Immature natural killer cell (primary cell): Measurements from ENCODE around the gene DSCAML1. TPM values are rescaled to one million over a fixed set of nuclear protein-coding genes. Genes with fewer than 3 reads are reported as not detected.
"Not testable (repeated sequence)": the region's sequence is repeated elsewhere in the genome, so short reads cannot be mapped to it uniquely, and the experiment has no call there.

Experiments
- DNase-seq, 3 donors: peaks; one replicate each; pipeline ENCODE4 v3.0.0; 2022; ENCODE audit warnings: mixed read lengths in 1 of 3
- H3K27ac Mint-ChIP-seq, 6 donors: one replicate each; pipeline ENCODE4 v1.8.0; 2020; ENCODE audit warnings: mixed read lengths in 6 of 6, mild to moderate bottlenecking in 5 of 6, inconsistent platforms in 4 of 6, moderate library complexity in 3 of 6
- H3K27me3 Mint-ChIP-seq, 3 donors: one replicate each; pipeline ENCODE4 v1.8.0; 2020 to 2021; ENCODE audit warnings: low read depth in 3 of 3, mild to moderate bottlenecking in 3 of 3, mixed read lengths in 3 of 3, moderate library complexity in 3 of 3, inconsistent platforms in 1 of 3
- H3K36me3 Mint-ChIP-seq, 3 donors: one replicate each; pipeline ENCODE4 v1.8.0; 2020; ENCODE audit warnings: mixed read lengths in 3 of 3, inconsistent platforms in 2 of 3, mild to moderate bottlenecking in 2 of 3
- H3K4me1 Mint-ChIP-seq, 2 donors: one replicate each; pipeline ENCODE4 v1.8.0; 2020; ENCODE audit warnings: inconsistent platforms in 2 of 2, mild to moderate bottlenecking in 2 of 2, mixed read lengths in 2 of 2, moderate library complexity in 1 of 2
- H3K4me3 Mint-ChIP-seq, 5 donors: one replicate each; pipeline ENCODE4 v1.8.0; 2020; ENCODE audit warnings: mild to moderate bottlenecking in 5 of 5, mixed read lengths in 5 of 5, inconsistent platforms in 3 of 5, moderate library complexity in 3 of 5
- H3K9me3 Mint-ChIP-seq, 6 donors: one replicate each; pipeline ENCODE4 v1.8.0; 2020; ENCODE audit warnings: mild to moderate bottlenecking in 6 of 6, mixed read lengths in 6 of 6, inconsistent platforms in 4 of 6, moderate library complexity in 3 of 6
- polyA plus RNA-seq, 3 donors: library from polyadenylated mRNA; unstranded; fragments of 300-500 nt; fragmentation: Illumina TruSeq; gene quantifications; one replicate each; pipeline ENCODE4 v1.2.3, GENCODE V29; 2021

The DSCAML1 gene
- polyA plus RNA-seq, 3 donors from 2014 or later, result not detected

DNA sequence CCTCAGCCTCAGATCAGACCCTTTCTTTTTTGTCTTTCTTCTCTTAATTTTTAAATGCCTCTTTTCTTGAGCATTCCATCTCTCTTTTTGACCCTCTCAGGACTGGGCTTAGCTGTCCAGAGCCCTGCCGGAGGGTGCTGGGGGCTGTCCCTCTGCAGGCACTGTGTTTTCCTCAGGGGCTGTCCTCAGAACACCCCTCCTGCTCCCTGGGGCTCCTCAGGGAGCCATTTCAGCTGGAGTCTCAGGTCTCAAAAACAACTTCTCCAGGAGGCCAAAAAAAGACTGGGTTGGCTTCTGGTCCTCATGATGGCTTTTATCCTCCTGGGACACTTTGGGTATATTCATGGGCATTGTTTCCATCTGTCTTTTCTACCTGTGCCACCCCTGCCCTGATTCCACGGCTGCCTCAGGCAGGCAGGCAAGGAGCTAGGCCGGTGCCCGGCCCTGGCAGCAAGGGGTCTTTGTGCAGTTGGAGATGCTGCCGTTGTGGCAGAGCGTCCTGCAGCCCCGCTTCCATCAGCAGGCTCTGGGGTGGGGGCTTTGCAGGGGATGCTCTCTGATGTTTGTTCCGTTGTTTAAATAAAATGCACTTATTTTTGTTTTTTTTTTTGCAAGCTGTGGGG lies 384.3 kb downstream of the DSCAML1 start:
- peak overlapping the region in 1 of 6 donors; percentile 16 for H3K27ac Mint-ChIP-seq
- peaks cover 0 to 4% (median 0%) of the 10 kb centered on the region in 3 donors for H3K27me3 Mint-ChIP-seq
- H3K4me1 Mint-ChIP-seq, result no peaks in the 10 kb centered on the region
- peaks cover 0 to 3% (median 0%) of the 10 kb centered on the region in 6 donors for H3K9me3 Mint-ChIP-seq
- no peak for DNase-seq
- peaks cover 8 to 30% (median 28%) of the 10 kb centered on the region in 3 donors for H3K36me3 Mint-ChIP-seq
- H3K4me3 Mint-ChIP-seq, result no peak overlapping the region

- Mint-ChIP-seq H3K27ac (no peak overlapping the region), H3K9me3 (peaks cover 0 to 3% (median 0%) of the 10 kb centered on the region in 6 donors), H3K4me1 (no peaks in the 10 kb centered on the region), H3K4me3 (no peak overlapping the region), H3K36me3 (peaks cover 11 to 33% (median 31%) of the 10 kb centered on the region in 3 donors), H3K27me3 (no peaks in the 10 kb centered on the region)
- no peak for DNase-seq
Measured at GRCh38 chr11:117412176-117412575, 384.8 kb downstream of the DSCAML1 start.

- Mint-ChIP-seq H3K36me3 (peaks cover 11 to 33% (median 31%) of the 10 kb centered on the region in 3 donors), H3K4me1 (no peaks in the 10 kb centered on the region), H3K27me3 (no peaks in the 10 kb centered on the region), H3K27ac (peak overlapping the region in 1 of 6 donors; percentile 28), H3K9me3 (peaks cover 0 to 3% (median 0%) of the 10 kb centered on the region in 6 donors), H3K4me3 (no peak overlapping the region)
- no peak for DNase-seq
Measured at GRCh38 chr11:117411736-117412135, 385.3 kb downstream of the DSCAML1 start.

DNA sequence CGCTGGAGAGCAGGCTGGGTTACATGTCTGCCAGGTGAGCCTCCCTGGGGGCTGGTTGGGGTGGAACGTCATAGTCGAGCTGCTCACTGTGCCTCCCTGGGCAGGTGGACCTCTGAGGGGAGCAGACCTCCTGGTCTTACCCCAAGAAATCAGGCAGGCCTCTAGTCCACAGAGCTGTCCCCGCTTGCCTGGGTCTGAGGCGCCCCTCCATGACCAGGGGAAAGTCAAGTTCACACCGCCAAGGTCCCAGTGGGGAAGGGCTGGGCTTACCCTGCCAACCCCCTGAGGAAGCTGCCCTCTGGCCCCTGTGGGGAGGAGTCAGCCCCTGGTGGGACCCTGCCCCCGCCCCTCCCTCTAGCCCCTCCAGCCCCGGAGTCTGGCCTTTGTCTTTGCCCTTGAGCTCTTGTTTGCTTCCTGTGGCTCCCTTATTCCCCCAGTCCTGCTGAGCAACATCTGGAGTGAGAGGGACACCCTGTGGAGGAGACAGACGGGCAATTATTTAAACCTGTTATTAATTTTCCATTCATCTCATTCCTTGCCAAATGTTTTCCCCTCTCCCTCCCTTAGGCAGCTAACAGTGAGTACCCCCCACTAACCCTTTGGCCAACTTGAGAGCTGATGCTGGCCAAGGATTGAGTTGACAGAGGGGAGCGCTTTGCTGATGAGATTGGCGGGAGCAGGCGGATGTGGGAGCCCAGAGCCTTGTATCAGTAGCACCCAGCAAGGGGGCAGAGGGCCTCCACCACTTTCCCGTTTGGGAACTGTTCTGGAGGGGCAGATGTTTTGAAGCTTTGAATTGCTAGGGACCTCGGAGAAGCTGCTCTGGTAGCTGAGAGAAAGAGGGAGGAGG lies 385.9 kb downstream of the DSCAML1 start:
- Mint-ChIP-seq H3K36me3 (peaks cover 17 to 37% (median 37%) of the 10 kb centered on the region in 3 donors), H3K27me3 (no peaks in the 10 kb centered on the region), H3K27ac (peak overlapping the region in 1 of 6 donors; percentile 28), H3K9me3 (peaks cover 1 to 4% (median 1%) of the 10 kb centered on the region in 6 donors), H3K4me3 (no peak overlapping the region), H3K4me1 (no peaks in the 10 kb centered on the region)
- no peak for DNase-seq

GRCh38 chr11:117410238-117410637 lies 386.8 kb downstream of the DSCAML1 start:
- Mint-ChIP-seq H3K27ac (no peak overlapping the region), H3K36me3 (peaks cover 26 to 46% (median 45%) of the 10 kb centered on the region in 3 donors), H3K4me1 (no peaks in the 10 kb centered on the region), H3K4me3 (no peak overlapping the region), H3K9me3 (peaks cover 3 to 12% (median 6%) of the 10 kb centered on the region in 6 donors), H3K27me3 (peaks cover 0 to 2% (median 0%) of the 10 kb centered on the region in 3 donors)
- DNase-seq, result no peak

GRCh38 chr11:117409511-117409910 lies 387.5 kb downstream of the DSCAML1 start:
- peaks cover 0 to 3% (median 0%) of the 10 kb centered on the region in 3 donors for H3K27me3 Mint-ChIP-seq
- no peaks in the 10 kb centered on the region for H3K4me1 Mint-ChIP-seq
- peaks cover 27 to 51% (median 50%) of the 10 kb centered on the region in 3 donors for H3K36me3 Mint-ChIP-seq
- no peak for DNase-seq
- H3K9me3 Mint-ChIP-seq, result peaks cover 3 to 13% (median 6%) of the 10 kb centered on the region in 6 donors
- H3K4me3 Mint-ChIP-seq, result no peak overlapping the region
- H3K27ac Mint-ChIP-seq, result no peak overlapping the region

GRCh38 chr11:117408356-117408755 lies 388.7 kb downstream of the DSCAML1 start:
- no peak overlapping the region for H3K4me3 Mint-ChIP-seq

DNA sequence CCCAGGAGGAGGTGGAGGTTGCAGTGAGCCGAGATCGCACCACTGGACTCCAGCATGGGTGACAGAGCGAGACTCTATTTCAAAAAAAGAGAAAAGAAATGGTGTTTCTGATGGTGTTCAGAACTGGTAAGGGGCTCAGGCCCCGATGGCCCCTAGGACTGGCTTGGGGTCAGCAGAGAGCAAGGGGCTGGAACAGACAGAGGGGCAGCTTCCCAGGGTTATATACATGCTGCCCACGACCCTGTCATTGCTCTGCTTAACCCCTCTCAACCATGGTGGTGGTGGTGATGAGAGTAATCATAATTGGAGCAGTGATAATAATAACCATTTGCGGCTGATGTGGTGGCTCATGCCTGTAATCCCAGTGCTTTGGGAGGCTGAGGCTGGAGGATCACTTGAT lies 390.0 kb downstream of the DSCAML1 start:
- no peak for DNase-seq
- H3K9me3 Mint-ChIP-seq, result peaks cover 3 to 13% (median 6%) of the 10 kb centered on the region in 6 donors
- H3K27ac Mint-ChIP-seq, result no peak overlapping the region
- no peaks in the 10 kb centered on the region for H3K4me1 Mint-ChIP-seq
- peaks cover 0 to 3% (median 0%) of the 10 kb centered on the region in 3 donors for H3K27me3 Mint-ChIP-seq
- H3K4me3 Mint-ChIP-seq, result no peak overlapping the region
- peaks cover 46 to 62% (median 61%) of the 10 kb centered on the region in 3 donors for H3K36me3 Mint-ChIP-seq

More at GRCh38 chr11:117408356-117408755, 388.7 kb downstream of the DSCAML1 start:
- Mint-ChIP-seq H3K4me1 (no peaks in the 10 kb centered on the region), H3K36me3 (peaks cover 37 to 61% (median 61%) of the 10 kb centered on the region in 3 donors), H3K9me3 (peaks cover 3 to 13% (median 6%) of the 10 kb centered on the region in 6 donors), H3K27ac (no peak overlapping the region), H3K27me3 (peaks cover 0 to 3% (median 0%) of the 10 kb centered on the region in 3 donors)
- no peak for DNase-seq

DNA sequence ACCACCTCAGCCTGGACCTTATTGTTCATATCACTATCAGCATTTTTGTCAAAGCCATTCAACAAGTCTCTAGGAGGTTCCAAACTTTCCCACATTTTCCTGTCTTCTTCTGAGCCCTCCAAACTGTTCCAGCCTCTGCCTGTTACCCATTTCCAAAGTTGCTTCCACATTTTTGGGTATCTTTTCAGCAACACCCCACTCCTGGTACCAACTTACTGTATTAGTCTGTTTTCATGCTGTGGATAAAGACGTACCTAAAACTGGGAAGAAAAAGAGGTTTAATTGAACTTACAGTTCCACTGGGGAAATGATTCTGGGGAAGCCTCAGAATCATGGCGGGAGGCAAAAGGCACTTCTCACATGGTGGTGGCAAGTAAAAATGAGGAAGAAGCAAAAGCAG lies 391.1 kb downstream of the DSCAML1 start:
- not testable (repeated sequence) for H3K4me1 Mint-ChIP-seq, DNase-seq, H3K27me3 Mint-ChIP-seq, H3K27ac Mint-ChIP-seq
- H3K9me3 Mint-ChIP-seq, result peaks cover 3 to 13% (median 6%) of the 10 kb centered on the region in 6 donors
- peak overlapping the region in 1 of 5 donors; percentile 14 for H3K4me3 Mint-ChIP-seq
- peaks cover 46 to 73% (median 61%) of the 10 kb centered on the region in 3 donors for H3K36me3 Mint-ChIP-seq

- peaks cover 42 to 74% (median 73%) of the 10 kb centered on the region in 3 donors for H3K36me3 Mint-ChIP-seq
- not testable (repeated sequence) for H3K4me3 Mint-ChIP-seq, H3K9me3 Mint-ChIP-seq, H3K27me3 Mint-ChIP-seq, DNase-seq, H3K4me1 Mint-ChIP-seq, H3K27ac Mint-ChIP-seq
Measured at GRCh38 chr11:117399100-117399840, 397.7 kb downstream of the DSCAML1 start.

- H3K36me3 Mint-ChIP-seq, result peaks cover 39 to 71% (median 71%) of the 10 kb centered on the region in 3 donors
Measured at GRCh38 chr11:117398618-117399017, 398.4 kb downstream of the DSCAML1 start.

DNA sequence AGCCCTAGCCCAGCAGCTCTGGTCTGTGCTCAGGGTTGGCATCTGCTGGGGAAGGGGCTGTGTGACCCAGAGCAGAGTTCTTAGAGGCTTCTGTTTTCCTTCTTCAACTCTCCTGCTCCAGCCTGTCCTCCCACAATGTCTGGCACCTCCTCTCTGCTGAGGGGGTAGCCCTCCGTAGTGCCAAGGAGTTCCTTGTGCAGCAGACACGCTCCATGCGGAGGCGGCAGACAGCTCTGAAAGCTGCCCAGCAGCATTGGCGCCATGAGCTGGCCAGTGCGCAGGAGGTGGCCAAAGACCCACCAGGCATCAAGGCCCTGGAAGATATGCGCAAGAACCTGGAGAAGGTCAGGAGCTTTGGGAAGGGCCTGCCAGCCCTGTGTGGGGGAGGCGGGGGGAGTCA lies 400.0 kb downstream of the DSCAML1 start:
- H3K27ac Mint-ChIP-seq, result no peak overlapping the region
- H3K4me3 Mint-ChIP-seq, result no peak overlapping the region
- H3K27me3 Mint-ChIP-seq, result no peaks in the 10 kb centered on the region
- no peaks in the 10 kb centered on the region for H3K4me1 Mint-ChIP-seq
- peaks cover 0 to 1% (median 0%) of the 10 kb centered on the region in 6 donors for H3K9me3 Mint-ChIP-seq
- H3K36me3 Mint-ChIP-seq, result peaks cover 36 to 69% (median 65%) of the 10 kb centered on the region in 3 donors
- DNase-seq, result no peak

More at GRCh38 chr11:117398618-117399017, 398.4 kb downstream of the DSCAML1 start:
- H3K27ac Mint-ChIP-seq, H3K4me1 Mint-ChIP-seq, H3K4me3 Mint-ChIP-seq, DNase-seq, H3K27me3 Mint-ChIP-seq, H3K9me3 Mint-ChIP-seq: not testable (repeated sequence)

DNA sequence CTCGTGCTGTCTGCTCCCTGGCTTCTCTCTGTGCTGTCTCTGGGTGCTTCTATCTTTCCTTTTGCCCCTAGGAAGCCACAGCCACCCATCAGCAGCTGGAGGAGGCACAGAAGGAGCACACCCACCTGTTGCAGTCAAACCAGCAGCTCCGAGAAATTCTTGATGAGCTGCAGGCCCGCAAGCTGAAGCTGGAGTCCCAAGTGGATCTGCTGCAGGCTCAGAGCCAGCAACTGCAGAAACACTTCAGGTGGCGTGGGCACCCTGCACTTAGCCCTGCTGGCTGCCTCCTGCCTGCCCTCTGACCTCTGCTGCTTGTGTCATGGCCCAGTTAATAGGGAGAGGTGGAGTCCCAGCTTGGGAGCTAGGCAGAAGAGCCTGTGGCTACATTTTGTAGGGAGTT lies 401.5 kb downstream of the DSCAML1 start:
- peaks cover 0 to 2% of the 10 kb centered on the region in 2 donors for H3K4me1 Mint-ChIP-seq
- no peak for DNase-seq
- peaks cover 48 to 82% (median 61%) of the 10 kb centered on the region in 3 donors for H3K36me3 Mint-ChIP-seq
- H3K27me3 Mint-ChIP-seq, result no peaks in the 10 kb centered on the region
- no peak overlapping the region for H3K27ac Mint-ChIP-seq
- no peak overlapping the region for H3K4me3 Mint-ChIP-seq
- peaks cover 0 to 1% (median 0%) of the 10 kb centered on the region in 6 donors for H3K9me3 Mint-ChIP-seq
